HG03097 (cell line): ENCODE measurements around the gene SLC6A12.
"Not testable (repeated sequence)": the region's sequence is repeated elsewhere in the genome, so short reads cannot be mapped to it uniquely, and the experiment has no call there.

Source experiments
- ATAC-seq: cut with Tn5 transposase; IDR thresholded peaks from one replicate; pipeline ENCODE4 v1.9.1; 2021; ENCODE audit not compliant: unreplicated experiment, low FRiP score

Gene SLC6A12

GRCh38 chr12:202081-202731, 11.8 kb downstream of the SLC6A12 start:
- no peak for ATAC-seq

- ATAC-seq, result no peak
These were observed 12.6 kb downstream of the SLC6A12 start for GRCh38 chr12:201361-201760.

DNA sequence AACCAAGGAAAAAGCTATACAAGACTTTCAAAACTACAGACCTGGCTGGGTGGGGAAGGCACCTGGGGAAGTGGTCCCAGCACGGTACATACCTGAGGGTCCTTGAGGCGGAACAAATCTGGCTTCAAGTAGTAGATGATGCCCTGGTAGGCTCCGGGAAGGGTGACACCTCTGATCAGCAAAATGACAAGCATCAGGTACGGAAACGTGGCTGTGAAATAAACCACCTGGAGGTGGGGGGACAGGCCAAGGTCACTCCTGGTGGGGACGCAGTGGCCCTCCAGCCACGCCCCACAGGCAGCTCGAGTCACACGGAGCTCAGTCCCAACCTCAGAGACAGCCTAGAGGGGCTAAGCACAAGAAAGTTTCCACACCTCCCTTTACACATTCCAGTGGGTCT, 15.3 kb downstream of the SLC6A12 start:
- ATAC-seq, result no peak

GRCh38 chr12:197911-198695, 15.9 kb downstream of the SLC6A12 start:
- no peak for ATAC-seq

DNA sequence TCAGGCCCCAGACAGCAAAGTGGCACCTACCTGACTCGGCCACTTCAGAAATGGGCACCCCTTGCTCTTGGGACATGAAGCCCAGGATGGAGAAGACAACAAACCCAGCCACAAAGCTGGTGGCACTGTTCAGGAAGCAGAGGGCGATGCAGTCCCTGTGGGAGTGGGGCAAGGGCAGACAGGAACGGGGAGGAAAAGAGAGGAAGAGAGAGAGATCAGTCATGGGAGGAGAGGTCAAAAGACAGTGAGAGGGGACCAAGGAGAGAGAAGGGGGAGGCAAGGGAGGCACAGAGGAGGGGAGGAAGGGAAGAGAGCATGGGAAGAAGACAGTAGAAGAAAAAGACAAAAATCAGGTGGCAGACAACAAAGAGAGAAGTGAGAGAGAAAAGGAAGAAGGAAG, 16.6 kb downstream of the SLC6A12 start:
- no peak for ATAC-seq

DNA sequence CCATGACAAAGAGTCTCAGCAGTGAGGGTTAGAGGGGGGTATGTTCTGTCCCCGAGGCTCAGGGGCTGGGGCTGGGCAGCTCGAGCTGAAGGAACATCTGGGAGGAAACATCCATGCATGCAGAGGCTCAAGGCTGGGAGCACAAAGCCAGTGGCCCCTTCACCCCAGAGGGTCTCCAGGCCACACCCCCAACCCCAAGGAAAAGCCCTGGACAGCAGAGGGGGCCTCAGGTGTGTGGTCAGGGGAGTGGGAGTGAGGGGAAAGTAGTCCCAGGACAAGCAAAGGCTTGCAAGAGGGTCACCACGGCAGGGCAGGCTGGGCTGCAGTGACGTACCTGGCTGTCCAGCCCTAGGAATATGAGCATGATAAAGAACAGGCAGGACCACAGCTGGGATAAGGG, 17.5 kb downstream of the SLC6A12 start:
- no peak for ATAC-seq

GRCh38 chr12:195951-196350, 18.0 kb downstream of the SLC6A12 start:
- ATAC-seq, result no peak

DNA sequence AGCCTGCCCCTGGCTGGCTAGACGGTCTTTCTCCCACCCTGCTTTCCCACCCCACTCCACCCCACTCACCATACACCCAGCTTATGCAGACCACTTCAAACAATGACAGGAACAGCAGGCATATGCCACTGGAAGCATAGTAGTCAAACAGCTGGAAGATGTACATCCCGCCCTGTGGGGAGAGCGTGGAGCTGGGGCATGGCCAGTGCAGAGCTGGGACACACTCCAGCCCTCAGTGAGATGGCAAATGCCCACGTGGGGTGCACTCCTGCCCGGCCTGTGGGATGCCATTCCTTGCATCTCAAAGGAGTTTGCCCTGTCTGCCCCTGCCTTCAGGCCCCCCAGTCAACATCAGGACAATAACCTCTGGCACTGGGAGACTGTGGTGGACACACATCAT, 18.8 kb downstream of the SLC6A12 start:
- ATAC-seq, result no peak

DNA sequence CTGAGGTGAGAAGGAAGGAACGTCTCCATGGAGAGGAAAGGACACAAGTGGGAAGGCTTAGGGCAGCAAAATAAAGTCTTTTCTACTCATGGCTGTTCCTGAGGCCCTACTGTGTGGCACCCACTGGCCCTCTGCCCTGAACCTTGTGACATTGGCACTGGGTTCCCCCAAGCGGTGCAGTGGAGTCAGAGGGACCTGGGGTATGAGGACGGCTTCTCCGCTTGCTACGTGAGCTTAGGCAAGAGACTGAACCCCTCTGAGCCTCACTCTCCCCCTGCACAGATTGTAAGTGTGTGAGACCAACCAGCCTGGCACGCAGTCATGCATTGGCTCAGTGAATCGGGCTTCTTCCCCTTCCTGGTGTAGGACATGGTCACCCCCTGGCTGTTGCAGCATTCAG, 19.7 kb downstream of the SLC6A12 start:
- ATAC-seq, result no peak

- ATAC-seq, result no peak
These were observed 20.7 kb downstream of the SLC6A12 start for GRCh38 chr12:193261-193660.

- ATAC-seq, result no peak
These were observed 22.4 kb downstream of the SLC6A12 start for GRCh38 chr12:191541-191940.

GRCh38 chr12:190881-191280, 23.1 kb downstream of the SLC6A12 start:
- no peak for ATAC-seq

- no peak for ATAC-seq
These were observed 24.4 kb downstream of the SLC6A12 start for GRCh38 chr12:189622-189962.

DNA sequence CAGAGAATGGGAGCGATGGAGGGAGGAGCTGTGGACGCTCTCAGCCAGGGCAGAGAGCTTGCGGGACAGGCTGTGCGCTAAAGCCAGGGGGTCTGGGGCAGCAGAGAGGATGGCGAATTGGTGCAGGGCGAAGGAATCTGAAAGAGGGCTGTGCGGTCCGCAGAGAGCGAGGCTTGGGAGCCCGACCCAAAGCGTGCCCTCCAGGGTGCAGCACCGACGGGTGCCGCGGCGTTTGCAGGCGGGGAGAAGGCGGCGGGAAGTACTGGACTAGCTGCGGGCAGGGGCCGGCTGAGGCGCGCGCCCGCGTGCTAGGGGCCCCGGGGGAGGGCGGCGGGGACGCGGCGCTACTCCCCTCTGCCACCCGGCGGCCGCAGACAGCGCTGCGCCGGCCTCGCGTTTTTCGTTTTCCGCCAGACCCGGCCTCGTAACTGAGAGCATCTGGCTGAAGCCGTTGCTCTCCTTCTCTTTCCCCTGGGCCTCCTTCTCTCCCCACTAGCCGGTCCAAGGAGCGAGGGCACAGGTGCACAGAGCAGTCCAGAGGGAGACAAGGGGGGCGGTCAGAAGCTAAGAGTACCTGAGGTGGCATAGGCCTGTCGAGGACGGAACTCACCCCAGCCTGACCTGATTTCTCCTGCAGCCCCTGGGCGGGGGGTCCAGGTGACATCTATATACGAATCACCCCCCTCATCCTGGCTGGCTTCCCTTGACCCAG, 24.9 kb downstream of the SLC6A12 start:
- ATAC-seq, result no peak

GRCh38 chr12:187986-188909, 25.7 kb downstream of the SLC6A12 start:
- ATAC-seq, result not testable (repeated sequence)

DNA sequence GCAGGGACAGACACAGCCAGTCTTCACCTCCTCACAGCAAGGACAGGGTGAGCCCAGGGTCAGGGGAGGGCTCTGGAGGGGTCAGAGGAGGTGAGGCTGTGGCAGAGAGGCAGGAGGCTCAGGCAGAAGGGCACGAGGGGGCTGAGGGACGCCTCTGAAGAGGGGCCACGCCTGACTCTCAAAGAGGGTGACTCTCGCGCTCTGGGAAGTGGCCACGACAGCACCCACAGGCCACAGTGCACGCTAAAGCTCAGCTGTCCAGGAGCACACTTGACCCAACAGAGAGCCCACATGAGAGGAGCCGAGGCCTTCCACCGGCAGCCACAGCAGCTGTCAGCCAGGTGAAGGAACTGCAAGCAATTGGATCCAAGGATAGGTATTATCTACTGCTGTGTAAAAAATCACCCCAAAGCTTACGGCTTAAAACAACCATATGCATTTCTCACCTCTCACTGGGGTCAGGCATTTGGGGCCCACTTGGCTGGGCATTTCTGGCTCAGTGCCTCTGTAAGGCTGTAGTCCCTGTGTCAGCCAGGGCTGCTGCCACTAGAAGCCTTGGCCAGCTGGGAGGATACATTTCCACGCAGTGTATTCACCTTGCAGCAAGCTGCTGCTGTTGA, 27.8 kb downstream of the SLC6A12 start:
- ATAC-seq, result no peak

GRCh38 chr12:185576-185955, 28.4 kb downstream of the SLC6A12 start:
- no peak for ATAC-seq

- ATAC-seq, result no peak
These were observed 29.0 kb downstream of the SLC6A12 start for GRCh38 chr12:184811-185575.

- no peak for ATAC-seq
These were observed 31.5 kb downstream of the SLC6A12 start for GRCh38 chr12:182381-182892.
